ENCODE data around the gene RPS6KL1. TPM values are rescaled to one million over a fixed set of nuclear protein-coding genes. Genes with fewer than 3 reads are reported as not detected.

The RPS6KL1 gene
- total RNA-seq (2022; extraction: Qiagen RNA extraction): 0.21 to 0.67 TPM (median 0.45 TPM) in 5 replicates

DNA sequence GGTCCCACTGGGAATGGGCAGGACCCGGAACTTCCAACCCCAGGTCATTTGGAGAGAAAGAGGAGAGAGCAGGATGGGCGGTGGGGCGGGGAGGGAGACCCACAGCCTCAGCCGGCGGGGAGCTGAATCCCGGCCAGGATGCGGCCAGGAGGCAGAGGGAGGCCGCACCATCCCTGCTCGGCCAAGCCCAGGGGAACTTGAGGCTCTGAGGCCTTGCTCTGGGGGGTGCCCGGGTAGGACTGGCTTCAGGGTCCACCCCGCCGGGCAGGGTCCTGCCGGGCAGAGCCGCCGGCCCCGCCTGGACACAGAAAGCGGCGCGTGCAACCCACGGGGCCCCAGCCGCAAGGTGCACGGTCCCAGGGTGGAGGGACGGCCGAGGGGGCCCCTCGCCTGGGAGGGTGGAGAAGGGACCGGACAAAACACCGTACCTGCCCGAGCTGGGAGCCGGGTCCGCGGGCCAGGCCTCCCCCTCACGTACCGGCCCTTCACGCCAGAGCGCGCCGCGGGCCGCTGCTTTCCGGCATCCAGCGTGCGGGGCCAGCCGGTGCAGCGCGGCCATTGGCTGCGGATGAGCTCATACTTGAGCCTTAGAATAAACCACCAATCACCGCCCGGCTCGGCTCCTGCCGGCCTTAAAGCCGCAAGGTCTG is at the start of gene RPS6KL1:
Gene RPS6KL1, minus strand, starts transcription at position 509 of the 650 bp plus-strand sequence. CDS start 1,719 bp downstream, outside the sequence.

GRCh38 chr14:74955229-74956026 is 32.4 kb upstream of the RPS6KL1 start, which contains the start of gene PGF:
Gene PGF, minus strand, starts transcription at chr14:74955597. Its CDS starts 355 bp downstream, at chr14:74955242.

GRCh38 chr14:74881431-74882102 is 41.5 kb downstream of the RPS6KL1 start, which contains the start of gene DLST:
Gene DLST, plus strand, starts transcription at chr14:74881916. Its CDS starts 38 bp downstream, at chr14:74881954.

GRCh38 chr14:74875941-74876913 is 46.8 kb downstream of the RPS6KL1 start, which contains the start of gene PROX2:
Gene PROX2, minus strand, starts transcription at chr14:74876145. Its CDS starts 12,311 bp downstream, at chr14:74863834.

Other genes with a start within 250 kb of the RPS6KL1 start
- gene AREL1, start 210.2 kb downstream of the RPS6KL1 start, total RNA-seq (2022; extraction: Qiagen RNA extraction): 20.8 to 28.0 TPM (median 25.2 TPM) in 5 replicates
- gene FCF1, start 210.1 kb downstream of the RPS6KL1 start, total RNA-seq (2022; extraction: Qiagen RNA extraction): 38.5 to 80.2 TPM (median 46.5 TPM) in 5 replicates
- gene YLPM1, start 159.9 kb downstream of the RPS6KL1 start, total RNA-seq (2022; extraction: Qiagen RNA extraction): 31.9 to 50.3 TPM (median 35.0 TPM) in 5 replicates
- gene PROX2, start 47.1 kb downstream of the RPS6KL1 start, total RNA-seq (2022; extraction: Qiagen RNA extraction): not detected in 5 replicates
- 96.3 to 116 TPM (median 100 TPM) in 5 replicates for gene DLST, start 41.3 kb downstream of the RPS6KL1 start, total RNA-seq (2022; extraction: Qiagen RNA extraction)
- 3.9 to 5.7 TPM (median 4.5 TPM) in 5 replicates for gene PGF, start 32.3 kb upstream of the RPS6KL1 start, total RNA-seq (2022; extraction: Qiagen RNA extraction)
- gene EIF2B2, start 79.7 kb upstream of the RPS6KL1 start, total RNA-seq (2022; extraction: Qiagen RNA extraction): 74.2 to 82.7 TPM (median 77.2 TPM) in 5 replicates
- gene MLH3, start 128.2 kb upstream of the RPS6KL1 start, total RNA-seq (2022; extraction: Qiagen RNA extraction): 17.5 to 21.9 TPM (median 21.0 TPM) in 5 replicates
- gene ACYP1, start 140.8 kb upstream of the RPS6KL1 start, total RNA-seq (2022; extraction: Qiagen RNA extraction): 23.7 to 30.3 TPM (median 25.5 TPM) in 5 replicates
- 4.5 to 5.6 TPM (median 4.7 TPM) in 5 replicates for gene ZC2HC1C, start 146.4 kb upstream of the RPS6KL1 start, total RNA-seq (2022; extraction: Qiagen RNA extraction)
- gene NEK9, start 203.8 kb upstream of the RPS6KL1 start, total RNA-seq (2022; extraction: Qiagen RNA extraction): 32.2 to 37.4 TPM (median 35.8 TPM) in 5 replicates